ENCODE data around the gene ZBTB32.
"Not testable (repeated sequence)": the region's sequence is repeated elsewhere in the genome, so short reads cannot be mapped to it uniquely, and the experiment has no call there.

Gene ZBTB32

DNA sequence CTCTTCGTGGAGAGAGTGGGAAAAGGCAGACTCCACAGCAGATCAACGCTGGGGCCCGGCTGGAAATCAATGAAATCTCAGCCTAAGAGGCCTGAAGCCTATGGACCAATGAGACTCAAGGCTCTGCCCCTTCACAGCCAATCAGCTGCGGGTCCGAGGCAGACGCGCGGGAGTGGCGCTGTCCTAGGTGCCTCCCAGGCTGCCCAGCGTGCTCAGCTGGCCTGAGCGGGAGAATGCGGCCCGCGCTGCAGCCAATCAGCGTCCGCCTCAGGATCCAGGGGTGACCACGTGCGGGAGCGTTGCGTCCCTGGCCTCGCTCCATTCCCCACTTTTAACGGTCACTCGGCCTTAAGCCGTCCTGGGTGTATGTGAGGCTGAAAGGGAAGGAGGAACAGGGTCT lies at the start of gene ZBTB32:
Gene ZBTB32 (plus strand): TSS at position 341 of the 400 bp plus-strand sequence. CDS start 10,069 bp downstream, outside the sequence.
- DNase-seq, result no peak

DNA sequence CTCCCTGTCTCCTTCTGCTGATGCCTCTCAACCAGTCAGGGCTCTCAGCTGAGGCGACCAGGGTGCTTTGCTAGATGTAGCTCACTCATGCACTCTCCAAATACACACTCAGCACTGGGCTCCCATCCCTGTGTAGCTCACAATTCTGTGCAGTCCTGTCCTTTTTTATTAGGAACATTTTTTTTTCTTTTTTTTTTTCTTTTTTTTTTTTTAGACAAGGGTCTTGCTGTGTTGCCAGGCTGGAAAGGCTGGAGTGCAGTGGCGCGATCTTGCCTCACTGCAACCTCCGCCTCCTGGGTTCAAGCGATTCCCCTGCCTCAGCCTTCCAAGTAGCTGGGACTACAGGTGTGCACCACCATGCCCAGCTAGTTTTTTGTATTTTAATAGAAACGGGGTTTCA lies 49.5 kb upstream of the ZBTB32 start:
- DNase-seq, result not testable (repeated sequence)

- DNase-seq, result no peak
These were observed 48.8 kb upstream of the ZBTB32 start for GRCh38 chr19:35655600-35655999.

GRCh38 chr19:35656700-35657099 lies 47.7 kb upstream of the ZBTB32 start:
- DNase-seq, result no peak

DNA sequence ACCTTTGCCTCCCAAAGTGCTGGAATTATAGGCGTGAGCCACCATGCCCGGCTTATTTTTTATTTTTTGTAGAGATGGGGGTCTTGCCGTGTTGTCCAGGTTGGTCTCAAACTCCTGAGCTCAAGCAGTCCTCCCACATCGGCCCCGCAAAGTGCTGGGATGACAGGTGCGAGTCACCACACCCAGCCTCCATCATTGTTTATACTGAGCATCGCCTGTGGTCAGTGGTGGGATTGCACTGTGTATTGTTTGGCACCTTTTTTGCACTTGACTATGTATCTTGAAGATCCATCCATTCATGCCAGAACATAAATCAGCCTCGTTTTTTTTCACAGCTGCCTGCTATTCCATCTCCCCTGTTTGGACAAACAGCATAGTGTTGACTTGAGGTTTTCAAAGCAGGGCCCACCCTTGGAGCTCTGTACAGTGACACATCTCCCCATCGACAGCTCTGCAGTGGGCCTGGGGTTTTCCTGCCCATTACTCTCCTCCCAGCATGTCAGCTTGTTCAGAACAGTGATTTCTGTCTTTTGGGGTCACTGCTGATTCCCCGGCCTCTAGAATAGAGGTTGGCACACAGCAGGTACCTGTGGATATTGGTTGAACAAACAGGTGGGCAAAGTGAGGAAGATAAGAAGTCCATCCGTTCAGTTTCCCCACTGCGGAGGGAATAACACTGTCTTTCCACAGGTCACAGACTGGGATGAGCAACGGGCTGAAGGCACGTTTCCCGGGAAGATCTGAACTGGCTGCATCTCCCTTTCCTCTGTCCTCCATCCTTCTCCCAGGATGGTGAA lies 46.3 kb upstream of the ZBTB32 start:
- DNase-seq, result no peak

DNA sequence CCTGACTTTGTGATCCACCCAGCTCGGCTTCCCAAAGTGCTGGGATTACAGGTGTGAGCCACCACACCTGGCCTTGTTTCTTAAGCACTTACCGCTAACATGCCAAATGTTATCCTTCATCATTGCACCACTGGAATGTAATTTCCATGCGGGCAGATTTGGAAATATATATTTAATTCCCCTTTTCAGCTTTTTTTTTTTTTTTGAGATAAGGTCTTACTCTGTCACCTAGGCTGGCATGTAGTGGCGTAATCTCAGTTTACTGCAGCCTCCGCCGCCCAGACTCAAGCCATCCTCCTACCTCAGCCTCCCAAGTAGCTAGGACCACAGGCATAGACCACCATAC lies 42.4 kb upstream of the ZBTB32 start:
- DNase-seq, result no peak

- no peak for DNase-seq
These were observed 40.4 kb upstream of the ZBTB32 start for GRCh38 chr19:35663981-35664380.

- no peak for DNase-seq
These were observed 39.2 kb upstream of the ZBTB32 start for GRCh38 chr19:35665157-35665556.

- no peak for DNase-seq
These were observed 38.8 kb upstream of the ZBTB32 start for GRCh38 chr19:35665604-35666003.

- no peak for DNase-seq
These were observed 38.0 kb upstream of the ZBTB32 start, which contains the start of gene UPK1A for GRCh38 chr19:35666251-35666913. TSS of gene UPK1A (plus strand) at chr19:35666517. CDS start at chr19:35666813, 296 bp downstream.

GRCh38 chr19:35669566-35669965 lies 34.8 kb upstream of the ZBTB32 start:
- no peak for DNase-seq

- no peak for DNase-seq
These were observed 34.4 kb upstream of the ZBTB32 start for GRCh38 chr19:35669974-35670373.

DNA sequence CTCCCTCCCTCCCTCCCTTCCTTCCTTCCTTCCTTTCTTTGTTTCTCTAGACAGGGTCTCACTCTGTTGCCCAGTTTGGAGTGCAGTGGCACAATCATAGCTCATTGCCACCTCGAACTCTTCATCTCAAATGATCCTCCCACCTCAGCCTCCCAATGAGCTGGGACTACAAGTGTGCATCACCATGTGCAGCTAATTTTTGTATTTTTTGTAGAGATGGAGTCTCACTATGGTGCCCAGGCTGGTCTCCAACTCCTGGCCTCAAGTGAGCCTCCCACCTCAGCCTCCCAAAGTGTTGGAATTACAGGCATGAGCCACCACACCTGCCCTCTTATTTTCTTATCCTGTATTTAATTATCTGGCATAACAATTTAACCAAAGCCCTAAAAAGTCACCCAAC lies 33.7 kb upstream of the ZBTB32 start:
- DNase-seq, result no peak

- DNase-seq, result no peak
These were observed 32.5 kb upstream of the ZBTB32 start for GRCh38 chr19:35671818-35672217.

DNA sequence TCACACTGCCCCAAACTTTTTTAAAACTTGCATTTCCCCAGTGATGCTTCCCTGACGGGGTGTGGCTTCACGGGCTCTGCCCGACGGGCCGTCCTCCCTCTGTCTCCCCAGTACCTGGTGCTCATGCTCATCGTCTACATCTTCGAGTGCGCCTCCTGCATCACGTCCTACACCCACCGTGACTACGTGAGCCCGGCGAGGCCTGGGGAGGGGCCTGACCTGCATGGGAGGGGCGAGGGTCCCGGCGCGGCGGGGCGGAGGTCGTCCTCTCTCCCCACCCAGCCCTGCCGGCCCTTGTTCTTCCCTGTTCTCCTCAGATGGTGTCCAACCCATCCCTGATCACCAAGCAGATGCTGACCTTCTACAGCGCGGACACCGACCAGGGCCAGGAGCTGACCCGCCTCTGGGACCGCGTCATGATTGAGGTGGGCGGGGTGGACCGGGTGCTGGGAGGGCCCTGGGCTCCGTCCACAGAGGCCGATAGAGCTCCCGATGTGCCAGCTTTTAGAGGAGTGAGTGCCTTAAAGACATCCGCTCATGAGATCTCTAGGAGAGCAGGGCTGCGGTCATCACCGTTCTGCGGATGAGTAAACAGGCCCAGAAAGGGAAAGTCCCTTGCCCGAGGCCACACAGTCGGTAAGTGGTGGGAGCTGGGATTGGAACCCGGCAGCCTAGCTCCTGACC lies 31.1 kb upstream of the ZBTB32 start:
- no peak for DNase-seq

- DNase-seq, result no peak
These were observed 28.7 kb upstream of the ZBTB32 start for GRCh38 chr19:35675589-35676140.

- DNase-seq, result no peak
These were observed 14.5 kb upstream of the ZBTB32 start for GRCh38 chr19:35689836-35690235.

- DNase-seq, result not testable (repeated sequence)
These were observed 13.3 kb upstream of the ZBTB32 start for GRCh38 chr19:35691106-35691505.

DNA sequence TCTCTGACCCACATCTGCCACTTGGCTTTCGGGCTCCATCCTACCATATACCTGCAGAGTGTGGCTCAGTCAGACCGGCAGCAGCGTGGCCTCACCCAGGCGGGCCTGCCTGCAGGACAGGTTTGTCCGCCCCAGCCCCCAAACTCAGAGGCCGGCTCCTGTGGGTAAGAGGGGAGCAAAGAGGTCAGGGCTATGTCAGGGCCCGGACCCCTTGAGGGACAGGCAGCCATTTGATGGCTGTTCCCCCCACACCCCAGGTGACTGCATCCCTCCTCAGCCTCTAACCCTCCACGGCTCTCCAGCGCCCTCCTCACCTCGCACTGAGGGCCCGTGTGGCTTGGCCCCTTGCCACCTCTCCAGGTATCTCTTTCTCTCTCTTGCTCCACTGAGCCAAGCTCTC lies 12.3 kb upstream of the ZBTB32 start:
- no peak for DNase-seq

DNA sequence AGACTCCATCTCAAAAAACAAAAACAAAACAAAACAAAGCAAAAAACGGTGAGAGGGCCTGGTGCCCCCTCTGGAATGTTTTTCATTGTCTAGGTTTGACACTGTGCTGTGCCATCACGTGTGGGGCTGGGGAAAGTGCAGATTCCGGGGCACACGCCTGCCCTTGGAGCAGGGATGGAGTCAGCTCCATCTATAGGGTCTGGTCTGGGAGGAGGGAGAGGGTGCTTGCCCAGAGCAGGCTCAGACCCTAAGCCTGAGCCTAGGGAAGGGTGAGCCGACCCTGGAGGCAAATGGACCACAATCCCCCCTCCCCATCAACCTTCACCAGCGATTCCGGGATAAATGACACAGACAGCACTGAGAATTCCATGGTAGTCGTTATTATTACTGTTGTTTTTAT lies 10.9 kb upstream of the ZBTB32 start:
- no peak for DNase-seq

DNA sequence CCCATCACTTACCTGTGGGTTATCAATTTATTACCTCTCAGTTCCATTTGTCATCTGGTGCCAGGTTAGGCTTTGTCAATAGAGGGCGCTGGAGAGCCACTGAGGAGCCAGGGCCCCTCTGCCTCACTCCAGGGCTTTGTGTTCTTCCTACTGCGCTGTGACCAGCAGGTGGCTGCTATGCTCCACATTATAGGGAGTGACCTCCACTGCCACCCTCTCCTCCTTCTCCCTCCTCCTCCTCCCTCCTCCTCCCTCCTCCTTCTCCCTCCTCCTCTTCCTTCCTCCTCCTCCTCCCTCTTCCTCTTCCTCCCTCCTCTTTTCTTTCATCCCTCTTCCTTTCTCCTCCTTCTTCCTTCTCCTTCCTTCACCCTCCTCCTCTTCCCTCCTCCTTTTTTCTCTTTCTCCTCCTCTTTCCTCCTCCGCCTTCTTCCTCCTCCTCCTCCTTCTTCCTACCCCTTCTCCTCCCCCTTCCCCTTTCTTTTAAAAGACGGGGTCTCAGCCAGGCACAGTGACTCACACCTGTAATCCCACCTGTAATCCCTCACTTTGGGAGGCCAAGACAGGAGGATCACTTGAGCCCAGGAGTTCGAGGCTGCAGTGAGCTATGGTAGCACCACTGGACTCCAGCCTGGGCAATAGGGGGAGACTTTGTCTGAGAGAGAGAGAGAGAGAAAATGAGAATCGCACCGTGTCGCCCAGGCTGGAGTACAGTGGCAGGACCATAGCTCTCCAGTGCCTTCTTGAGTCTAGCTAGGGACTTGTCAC lies 10.3 kb upstream of the ZBTB32 start:
- peak; percentile 35 for DNase-seq

- no peak for DNase-seq
These were observed 8.4 kb upstream of the ZBTB32 start for GRCh38 chr19:35695895-35696422.

GRCh38 chr19:35696835-35697234 lies 7.5 kb upstream of the ZBTB32 start:
- DNase-seq, result no peak
